GM10847 (cell line): Measurements from ENCODE around the gene LRMDA.

Experiments used
- POLR2A ChIP-seq: IDR thresholded peaks from 2 replicates; pipeline ENCODE4 v1.6.1; 2011; ENCODE audit not compliant: insufficient read length; ENCODE audit errors: extremely low read depth

The LRMDA gene

GRCh38 chr10:76543655-76544054 lies 1112.2 kb downstream of the LRMDA start:
- TF ChIP-seq POLR2A, result no peak

- no peak for TF ChIP-seq POLR2A
Observed at GRCh38 chr10:76544789-76545188, 1113.4 kb downstream of the LRMDA start.

- TF ChIP-seq POLR2A, result no peak
Observed at GRCh38 chr10:76546411-76546810, 1115.0 kb downstream of the LRMDA start.

GRCh38 chr10:76547352-76547972 lies 1116.0 kb downstream of the LRMDA start:
- TF ChIP-seq POLR2A, result no peak

GRCh38 chr10:76548716-76549115 lies 1117.3 kb downstream of the LRMDA start:
- TF ChIP-seq POLR2A, result no peak

DNA sequence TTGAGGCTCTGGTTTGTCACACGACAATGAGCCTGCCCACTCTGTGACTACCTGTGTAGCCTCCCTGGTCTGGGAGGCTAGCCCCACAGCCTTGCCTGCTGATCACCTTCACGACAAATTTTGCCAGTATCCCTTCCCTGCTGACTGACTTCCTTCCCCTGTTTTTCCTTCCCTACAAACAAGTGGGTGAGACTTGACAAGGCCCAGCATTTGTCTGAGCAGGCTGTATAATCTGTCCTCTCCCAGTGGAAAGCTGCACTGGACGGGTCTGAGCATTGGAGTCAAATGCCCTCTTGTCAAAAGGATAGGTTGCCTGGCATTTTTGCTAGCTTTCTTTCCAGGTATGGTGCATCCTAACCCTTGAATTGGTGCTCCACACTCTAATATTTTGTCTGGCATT lies 1117.7 kb downstream of the LRMDA start:
- TF ChIP-seq POLR2A, result no peak

GRCh38 chr10:76550806-76551205 lies 1119.4 kb downstream of the LRMDA start:
- no peak for TF ChIP-seq POLR2A

DNA sequence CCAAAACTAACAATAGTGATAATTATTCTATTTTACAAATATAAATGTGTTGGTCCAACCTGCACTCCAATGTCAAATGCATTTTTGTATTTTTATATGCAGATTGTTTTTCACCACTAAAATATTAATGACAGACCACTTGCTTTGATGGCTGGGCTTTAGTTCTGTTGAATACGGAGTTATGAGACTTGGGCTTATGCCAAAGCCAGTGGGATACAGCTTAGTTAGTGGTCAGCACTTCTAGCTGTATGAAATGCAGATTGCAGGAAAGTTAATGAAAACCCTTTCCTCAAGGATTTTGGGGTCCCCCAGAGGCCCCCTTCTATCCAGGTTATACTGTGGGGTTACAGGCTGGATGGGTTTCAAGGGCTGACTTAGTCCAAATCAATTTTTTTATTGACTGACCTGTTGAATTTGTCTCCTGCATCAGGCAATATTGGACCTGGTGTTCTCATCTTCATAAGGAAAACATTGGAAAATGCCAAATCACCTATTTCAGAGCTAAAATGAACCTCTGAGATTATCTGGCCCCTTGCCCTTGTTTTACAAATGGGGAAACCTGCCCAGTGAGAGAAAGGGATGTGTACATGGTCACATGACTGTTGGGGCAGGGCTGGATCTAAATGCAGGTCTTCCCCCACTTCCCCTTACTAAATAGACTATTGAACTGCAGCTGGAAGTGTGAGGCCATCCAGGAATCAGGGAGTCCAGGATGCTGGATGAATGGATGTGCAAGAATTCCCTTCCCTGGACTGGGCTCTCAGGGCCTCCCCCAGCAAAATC lies 1120.9 kb downstream of the LRMDA start:
- no peak for TF ChIP-seq POLR2A

GRCh38 chr10:76553263-76554032 lies 1122.0 kb downstream of the LRMDA start:
- no peak for TF ChIP-seq POLR2A

DNA sequence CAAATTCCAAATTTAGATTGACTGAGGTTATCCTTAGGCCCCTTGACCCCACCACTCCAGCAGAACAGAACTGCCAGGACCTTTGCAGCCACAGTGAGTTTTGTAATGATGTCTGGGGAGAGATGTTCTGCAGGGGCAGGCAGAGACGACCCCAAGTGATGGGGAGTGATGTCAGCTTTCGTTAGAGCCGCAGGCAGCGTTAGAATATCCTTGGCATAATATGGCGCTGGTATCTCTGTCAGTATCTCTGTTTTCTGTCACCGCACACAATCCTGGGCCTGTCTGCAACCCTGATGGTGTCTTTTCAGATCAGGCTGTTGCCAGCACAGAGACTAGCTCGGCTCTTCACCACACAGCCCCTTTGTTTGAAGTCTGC lies 1122.6 kb downstream of the LRMDA start:
- no peak for TF ChIP-seq POLR2A

GRCh38 chr10:76554478-76554877 lies 1123.1 kb downstream of the LRMDA start:
- TF ChIP-seq POLR2A, result no peak

GRCh38 chr10:76555067-76555670 lies 1123.7 kb downstream of the LRMDA start:
- TF ChIP-seq POLR2A, result no peak

DNA sequence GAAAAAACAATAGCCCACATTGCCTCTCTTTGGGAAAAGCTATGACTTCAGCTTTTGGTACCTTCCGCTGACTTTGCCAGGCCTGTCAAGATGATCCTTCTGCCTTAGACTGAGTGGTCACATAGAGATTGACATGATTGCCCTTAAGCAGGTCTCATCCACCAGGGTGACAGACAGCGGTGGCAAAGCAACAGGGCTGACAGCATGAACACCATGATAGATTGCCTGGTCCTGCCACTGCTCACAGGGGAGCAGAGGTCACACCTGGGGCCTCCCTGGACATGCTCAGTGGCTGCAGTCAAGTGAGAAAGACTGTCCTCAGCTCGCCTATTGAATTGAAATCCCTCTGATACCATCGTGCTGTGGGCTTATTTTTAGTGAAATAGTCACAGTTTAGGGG lies 1125.9 kb downstream of the LRMDA start:
- no peak for TF ChIP-seq POLR2A

DNA sequence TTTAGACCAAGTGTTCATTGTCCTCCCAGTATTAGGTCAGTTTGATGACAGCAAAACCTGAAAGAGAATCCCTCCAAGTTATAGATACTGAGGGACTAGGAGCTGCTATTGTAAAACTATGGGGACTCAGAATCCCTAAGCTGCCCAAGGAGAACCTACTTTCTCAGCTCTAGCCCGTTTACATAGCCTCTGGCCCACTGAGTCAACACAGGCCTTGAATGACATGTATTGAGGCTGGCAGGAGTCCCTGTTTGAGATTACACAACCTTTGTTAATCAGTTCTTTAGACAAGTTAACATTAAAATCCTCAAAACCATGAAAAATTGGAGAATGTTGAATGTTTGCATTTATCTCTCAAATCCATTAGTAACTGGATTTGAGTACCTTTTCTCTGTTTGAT lies 1127.2 kb downstream of the LRMDA start:
- TF ChIP-seq POLR2A, result no peak

DNA sequence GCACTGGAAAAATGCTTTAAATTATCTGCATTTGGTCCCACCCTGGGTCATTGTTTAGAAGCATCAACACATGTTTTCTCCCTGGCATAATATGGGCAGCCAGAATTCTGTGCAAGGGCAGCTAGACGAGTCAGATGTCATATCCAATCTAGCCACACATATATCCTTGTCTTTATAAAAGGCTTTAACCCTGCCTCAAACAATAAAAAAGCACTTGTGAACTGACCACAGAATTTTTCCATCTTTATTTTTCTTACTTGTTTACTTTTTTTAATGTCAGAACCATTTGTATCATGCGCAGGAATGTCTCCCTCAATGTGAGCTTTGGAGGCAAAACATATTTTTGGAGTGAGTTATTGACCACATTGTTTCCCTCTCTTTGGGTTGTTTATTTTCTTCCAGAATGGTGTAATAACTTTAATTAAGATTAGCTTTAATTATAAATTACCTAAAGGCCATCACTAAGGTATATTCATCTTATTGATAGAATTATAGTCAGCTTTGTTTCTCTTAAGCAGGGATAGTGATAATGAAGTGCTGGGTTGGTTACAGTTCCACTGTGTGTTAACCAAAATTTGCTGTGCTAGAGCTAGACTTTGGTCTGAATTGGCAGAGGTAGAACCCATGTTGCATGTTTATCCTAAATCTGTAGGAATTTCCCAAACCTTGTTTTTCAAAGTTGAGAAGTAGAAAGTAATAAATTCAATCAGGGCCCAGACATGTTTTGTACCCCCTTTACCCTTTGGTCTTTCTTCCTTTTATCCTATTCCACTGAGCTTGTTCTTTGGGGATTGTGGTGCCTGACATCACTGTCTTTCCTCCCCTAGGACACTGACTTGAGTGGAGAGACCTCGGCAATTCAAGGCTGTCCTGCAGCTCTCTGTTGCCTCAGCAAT lies 1127.8 kb downstream of the LRMDA start:
- no peak for TF ChIP-seq POLR2A
